Head of caudate nucleus (tissue), 42 donors: ENCODE results near the gene SLC4A5.

Experiments
- DNase-seq, 42 donors: peaks; one replicate each; pipeline versions ENCODE4 v3.0.0 to v3.0.0-alpha.2; 2020 to 2021; ENCODE audit warnings: mixed read lengths in 7 of 42
- intact Hi-C: fragments of 100-400 bp; cut with DNase I; formaldehyde crosslinking; loops from one replicate; pipeline ENCODE4 v1.15.0; 2022

SLC4A5 gene

GRCh38 chr2:74327627-74328026 lies 15.6 kb downstream of the SLC4A5 start:
- intact Hi-C loops = no loop called here
- no peak for DNase-seq

GRCh38 chr2:74327199-74327598 lies 16.0 kb downstream of the SLC4A5 start:
- intact Hi-C loops = no loop called here
- no peak for DNase-seq

GRCh38 chr2:74325815-74326214 lies 17.4 kb downstream of the SLC4A5 start:
- intact Hi-C loops = no loop called here
- DNase-seq = no peak

GRCh38 chr2:74321737-74322136 lies 21.5 kb downstream of the SLC4A5 start:
- no peak for DNase-seq
- intact Hi-C loops = no loop called here

- peak in 24 of 42 donors; percentile 7 to 55 (median 22) for DNase-seq
- intact Hi-C loops = no loop called here
Measured at GRCh38 chr2:74317701-74318100, 25.5 kb downstream of the SLC4A5 start.

GRCh38 chr2:74316627-74317295 lies 26.5 kb downstream of the SLC4A5 start:
- intact Hi-C loops = no loop called here
- no peak for DNase-seq

- DNase-seq = no peak
- intact Hi-C loops = no loop called here
Measured at GRCh38 chr2:74314107-74314506, 29.1 kb downstream of the SLC4A5 start.

- no peak for DNase-seq
- intact Hi-C loops = no loop called here
Measured at GRCh38 chr2:74313497-74313896, 29.7 kb downstream of the SLC4A5 start.

GRCh38 chr2:74312913-74313312 lies 30.3 kb downstream of the SLC4A5 start:
- intact Hi-C loops = no loop called here

GRCh38 chr2:74307720-74308119 lies 35.5 kb downstream of the SLC4A5 start:
- intact Hi-C loops = no loop called here
- DNase-seq = no peak

More at GRCh38 chr2:74312913-74313312, 30.3 kb downstream of the SLC4A5 start:
- no peak for DNase-seq

GRCh38 chr2:74304332-74305148 lies 38.7 kb downstream of the SLC4A5 start:
- DNase-seq = no peak
- intact Hi-C loops = no loop called here

GRCh38 chr2:74302865-74303264 lies 40.4 kb downstream of the SLC4A5 start:
- DNase-seq = peak in 1 of 42 donors; percentile 5
- intact Hi-C loops = no loop called here

- DNase-seq = no peak
- intact Hi-C loops = no loop called here
Measured at GRCh38 chr2:74301262-74301661, 42.0 kb downstream of the SLC4A5 start.

GRCh38 chr2:74300506-74300905 lies 42.7 kb downstream of the SLC4A5 start:
- DNase-seq = no peak
- intact Hi-C loops = no loop called here

- no peak for DNase-seq
- intact Hi-C loops = no loop called here
Measured at GRCh38 chr2:74297950-74298349, 45.3 kb downstream of the SLC4A5 start.

GRCh38 chr2:74297391-74297790 lies 45.8 kb downstream of the SLC4A5 start:
- no peak for DNase-seq
- intact Hi-C loops = no loop called here

GRCh38 chr2:74293191-74293991 lies 49.8 kb downstream of the SLC4A5 start:
- no peak for DNase-seq
- intact Hi-C loops = no loop called here

- no peak for DNase-seq
- intact Hi-C loops = no loop called here
Measured at GRCh38 chr2:74292751-74293150, 50.5 kb downstream of the SLC4A5 start.

- no peak for DNase-seq
- intact Hi-C loops = no loop called here
Measured at GRCh38 chr2:74291886-74292621, 51.2 kb downstream of the SLC4A5 start.
